Osteocyte (in vitro differentiated cells): ENCODE results near the gene MALRD1. TPM values are rescaled to one million over a fixed set of nuclear protein-coding genes. Genes with fewer than 3 reads are reported as not detected.

Source experiments
- DNase-seq: peaks from one replicate; pipeline ENCODE4 v3.0.0; 2021; ENCODE audit warnings: mixed read lengths; ENCODE audit not compliant: unreplicated experiment; ENCODE audit errors: extremely low spot score
- H3K27ac Mint-ChIP-seq: one replicate; pipeline ENCODE4 v1.8.0; 2021; ENCODE audit warnings: mild to moderate bottlenecking, mixed read lengths; ENCODE audit not compliant: unreplicated experiment
- H3K27me3 Mint-ChIP-seq: one replicate; pipeline ENCODE4 v1.8.0; 2021; ENCODE audit warnings: mixed read lengths; ENCODE audit not compliant: unreplicated experiment
- H3K36me3 Mint-ChIP-seq: one replicate; pipeline ENCODE4 v1.8.0; 2021; ENCODE audit warnings: mixed read lengths; ENCODE audit not compliant: unreplicated experiment
- H3K4me1 Mint-ChIP-seq: one replicate; pipeline ENCODE4 v1.8.0; 2021; ENCODE audit warnings: mixed read lengths; ENCODE audit not compliant: unreplicated experiment
- H3K4me3 Mint-ChIP-seq: one replicate; pipeline ENCODE4 v1.8.0; 2021; ENCODE audit warnings: mild to moderate bottlenecking, moderate library complexity, mixed read lengths; ENCODE audit not compliant: unreplicated experiment
- H3K9me3 Mint-ChIP-seq: one replicate; pipeline ENCODE4 v1.8.0; 2021; ENCODE audit warnings: mixed read lengths; ENCODE audit not compliant: unreplicated experiment
- CTCF ChIP-seq: fragments of 200-600 bp; sonication (generic); IDR thresholded peaks from 2 replicates; pipeline ENCODE4 v1.5.0; 2021; ENCODE audit warnings: antibody characterized with exemption, mild to moderate bottlenecking, moderate library complexity
- total RNA-seq: library from RNA; stranded (reverse); gene quantifications from 2 replicates; pipeline ENCODE4 v1.2.1, GENCODE V29; 2021

Gene MALRD1
- total RNA-seq, 1 donor from 2014 or later = 0.56 TPM

- DNase-seq = no peak
- TF ChIP-seq CTCF = no peak
- H3K27me3 Mint-ChIP-seq = no peaks in the 10 kb centered on the region
- H3K36me3 Mint-ChIP-seq = no peaks in the 10 kb centered on the region
- no peak overlapping the region for H3K27ac Mint-ChIP-seq
- H3K9me3 Mint-ChIP-seq = peaks cover 13% of the 10 kb centered on the region
- H3K4me1 Mint-ChIP-seq = no peaks in the 10 kb centered on the region
- no peak overlapping the region for H3K4me3 Mint-ChIP-seq
Observed at GRCh38 chr10:19194866-19195265, 146.3 kb downstream of the MALRD1 start.

- Mint-ChIP-seq H3K27me3 (no peaks in the 10 kb centered on the region), H3K9me3 (peaks cover 7% of the 10 kb centered on the region), H3K4me1 (no peaks in the 10 kb centered on the region), H3K4me3 (no peak overlapping the region), H3K27ac (no peak overlapping the region), H3K36me3 (no peaks in the 10 kb centered on the region)
- no peak for TF ChIP-seq CTCF
- DNase-seq = no peak
Observed at GRCh38 chr10:19195698-19196097, 147.1 kb downstream of the MALRD1 start.

- H3K4me3 Mint-ChIP-seq = no peak overlapping the region
- no peaks in the 10 kb centered on the region for H3K4me1 Mint-ChIP-seq
- TF ChIP-seq CTCF = no peak
- no peaks in the 10 kb centered on the region for H3K9me3 Mint-ChIP-seq
- no peaks in the 10 kb centered on the region for H3K27me3 Mint-ChIP-seq
- no peak for DNase-seq
- no peaks in the 10 kb centered on the region for H3K36me3 Mint-ChIP-seq
- no peak overlapping the region for H3K27ac Mint-ChIP-seq
Observed at GRCh38 chr10:19200211-19200610, 151.6 kb downstream of the MALRD1 start.

GRCh38 chr10:19204246-19204917 is 155.8 kb downstream of the MALRD1 start:
- Mint-ChIP-seq H3K9me3 (no peaks in the 10 kb centered on the region), H3K4me1 (no peaks in the 10 kb centered on the region), H3K36me3 (no peaks in the 10 kb centered on the region), H3K27ac (no peak overlapping the region), H3K4me3 (no peak overlapping the region), H3K27me3 (no peaks in the 10 kb centered on the region)
- TF ChIP-seq CTCF = no peak
- no peak for DNase-seq

GRCh38 chr10:19209319-19209718 is 160.7 kb downstream of the MALRD1 start:
- H3K9me3 Mint-ChIP-seq = no peaks in the 10 kb centered on the region
- H3K27me3 Mint-ChIP-seq = no peaks in the 10 kb centered on the region
- no peak overlapping the region for H3K4me3 Mint-ChIP-seq
- H3K36me3 Mint-ChIP-seq = no peaks in the 10 kb centered on the region
- TF ChIP-seq CTCF = no peak
- H3K4me1 Mint-ChIP-seq = no peaks in the 10 kb centered on the region
- DNase-seq = no peak
- no peak overlapping the region for H3K27ac Mint-ChIP-seq
